ELF-1 (cell line): ENCODE data around the gene PTEN.

ENCODE experiments used
- DNase-seq: peaks from one replicate; pipeline ENCODE4 v3.0.0-alpha.2; 2016; ENCODE audit warnings: low read depth, low spot score

PTEN gene

GRCh38 chr10:87974130-87974529 is 110.7 kb downstream of the PTEN start:
- no peak for DNase-seq

- peak; percentile 8 for DNase-seq
These were observed 111.3 kb downstream of the PTEN start for GRCh38 chr10:87974769-87975168.

- no peak for DNase-seq
These were observed 112.8 kb downstream of the PTEN start for GRCh38 chr10:87976101-87976743.

GRCh38 chr10:87978166-87978565 is 114.7 kb downstream of the PTEN start:
- no peak for DNase-seq

DNA sequence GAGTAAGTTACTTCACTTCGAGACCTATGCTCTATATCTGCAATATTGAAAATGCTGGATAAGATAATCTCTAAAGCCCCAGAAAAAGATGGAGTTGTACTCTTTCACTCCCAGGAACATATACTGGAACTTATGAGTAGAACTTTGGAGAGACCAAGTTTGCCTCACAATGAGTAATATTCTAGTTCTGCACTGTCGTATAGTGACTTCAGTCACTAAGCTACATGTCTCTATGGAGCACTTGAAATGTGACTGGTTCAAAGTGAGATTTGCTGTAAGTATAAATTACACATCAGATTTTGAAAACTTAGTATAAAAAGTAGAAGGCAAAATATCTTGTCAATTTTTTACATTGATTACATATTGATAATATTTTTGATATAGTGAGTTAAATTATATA is 116.4 kb downstream of the PTEN start:
- no peak for DNase-seq

DNA sequence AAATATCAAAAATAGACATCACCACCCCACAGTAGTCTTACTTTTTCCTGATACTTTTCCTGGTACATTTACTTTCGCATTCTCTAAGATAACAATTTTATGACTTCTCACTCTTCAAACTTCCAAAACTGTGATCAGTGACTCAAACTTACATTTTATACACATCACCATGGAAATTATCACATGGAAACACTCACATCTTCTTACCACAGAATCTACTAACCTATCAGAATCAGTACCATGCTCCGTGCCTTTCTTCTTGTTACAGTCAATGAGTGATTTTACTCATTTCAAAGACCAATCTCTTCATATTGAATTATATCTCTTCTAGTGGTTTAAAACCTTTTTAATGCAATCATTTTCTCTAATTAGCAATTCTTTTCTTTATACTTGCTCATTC is 120.3 kb downstream of the PTEN start:
- no peak for DNase-seq

- no peak for DNase-seq
These were observed 123.8 kb downstream of the PTEN start for GRCh38 chr10:87987206-87987605.

DNA sequence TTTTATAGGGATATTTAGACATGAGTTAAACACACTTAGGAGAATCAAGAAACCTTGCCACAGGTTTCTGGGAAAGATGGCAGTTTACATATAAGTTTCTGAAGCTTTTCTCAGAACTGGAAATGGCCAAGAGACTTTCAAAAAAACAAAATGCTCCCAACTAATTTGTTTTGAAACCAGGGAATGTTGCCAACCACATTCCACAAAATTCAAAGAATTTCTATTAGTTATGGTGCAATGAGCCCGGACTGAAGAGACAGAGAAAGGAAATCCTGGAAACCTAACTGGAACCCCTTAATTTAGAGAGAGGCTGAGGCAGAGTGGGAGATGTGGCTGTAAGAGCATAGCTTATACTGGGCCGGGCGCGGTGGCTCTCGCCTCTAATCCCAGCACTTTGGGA is 128.5 kb downstream of the PTEN start:
- DNase-seq, result no peak

DNA sequence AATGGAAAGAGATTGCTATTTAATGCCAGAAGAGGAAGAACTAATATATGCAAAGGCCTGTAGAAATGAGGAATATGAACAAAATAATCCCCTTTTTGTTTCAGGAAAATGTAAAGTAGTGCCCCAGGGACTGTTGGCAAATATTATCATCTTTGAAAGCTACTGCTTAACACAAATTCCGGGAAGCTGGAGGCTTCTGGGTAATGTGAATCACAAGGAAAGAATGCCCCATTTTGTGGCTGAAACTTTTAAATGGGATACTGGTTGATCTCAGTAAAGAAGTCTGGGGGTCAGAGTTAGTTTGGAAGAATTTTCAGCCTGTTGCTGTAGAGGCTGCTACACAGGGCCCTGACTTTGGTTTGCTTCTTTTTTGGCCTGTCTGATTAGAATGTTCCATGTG is 141.0 kb downstream of the PTEN start:
- DNase-seq, result no peak

- no peak for DNase-seq
These were observed 142.8 kb downstream of the PTEN start for GRCh38 chr10:88006261-88006660.

DNA sequence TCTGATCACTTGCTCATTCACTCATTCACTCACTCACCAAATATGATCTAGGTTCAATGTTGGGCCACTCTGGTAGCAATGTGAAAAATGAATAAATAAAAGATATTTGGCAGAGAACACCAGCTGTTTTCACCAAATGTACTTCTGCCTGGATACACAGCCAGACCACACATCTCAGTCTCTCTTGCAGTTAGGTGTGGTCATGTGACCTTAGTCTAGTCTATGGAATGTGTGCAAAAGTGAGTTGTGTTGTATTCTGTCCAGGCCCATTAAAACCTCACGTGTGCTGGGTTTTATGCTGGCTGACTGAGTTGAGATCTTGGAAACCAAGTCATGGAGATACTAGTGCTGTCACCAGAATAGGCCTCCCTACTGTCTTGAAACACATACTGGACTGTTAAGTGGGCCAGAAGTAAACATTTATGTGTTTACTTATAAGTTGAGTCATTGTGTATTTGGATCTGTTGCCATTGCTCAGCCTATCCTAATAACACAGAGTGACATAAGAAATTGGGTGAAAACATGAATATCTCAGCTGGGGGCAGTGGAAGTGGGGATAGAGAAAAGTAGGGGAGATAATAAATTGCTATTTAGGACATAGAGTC is 145.5 kb downstream of the PTEN start:
- no peak for DNase-seq

- no peak for DNase-seq
These were observed 149.2 kb downstream of the PTEN start for GRCh38 chr10:88012641-88013040.

DNA sequence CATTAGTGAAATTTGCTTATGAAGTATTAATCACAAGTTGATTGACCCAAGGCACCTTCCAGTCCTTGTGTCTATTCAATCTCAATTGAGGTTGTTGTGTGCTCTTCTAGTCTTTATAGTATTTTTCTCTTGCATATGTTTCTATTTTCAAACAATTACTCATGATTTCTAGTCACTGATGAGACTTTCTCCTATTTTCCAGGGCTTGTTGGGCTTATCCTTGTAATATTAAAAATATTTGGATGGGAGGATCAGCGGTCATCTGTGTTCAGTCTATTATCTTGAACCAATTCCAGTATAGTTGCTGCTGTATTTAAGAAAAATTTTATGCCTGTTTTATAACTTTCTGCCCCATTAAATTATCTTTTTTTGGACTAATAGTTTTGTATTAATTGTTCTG is 154.4 kb downstream of the PTEN start:
- DNase-seq, result no peak

DNA sequence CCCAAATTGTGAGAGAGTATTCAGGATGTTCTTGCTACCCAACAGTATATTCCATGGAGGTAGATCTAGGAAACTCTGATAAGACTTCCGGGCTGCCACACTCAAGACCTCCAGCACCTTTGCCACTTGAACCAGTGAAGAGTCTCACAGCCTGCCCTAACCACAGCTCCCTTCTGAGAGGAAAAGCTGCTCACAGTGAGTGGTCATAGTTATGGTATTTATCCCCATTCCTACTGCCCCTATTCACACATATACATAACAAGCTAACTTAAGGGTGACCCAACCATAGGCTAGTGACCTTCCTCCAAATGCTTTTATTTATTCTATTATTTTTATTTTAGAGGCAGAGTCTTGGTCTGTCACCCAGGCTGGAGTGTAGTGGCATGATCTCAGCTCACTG is 156.3 kb downstream of the PTEN start:
- DNase-seq, result no peak
